ENCODE data around the gene HERC3. TPM values are rescaled to one million over a fixed set of nuclear protein-coding genes. Genes with fewer than 3 reads are reported as not detected.

HERC3 gene
- total RNA-seq, 1 experiment from 2014 or later, result 10.5 TPM

DNA sequence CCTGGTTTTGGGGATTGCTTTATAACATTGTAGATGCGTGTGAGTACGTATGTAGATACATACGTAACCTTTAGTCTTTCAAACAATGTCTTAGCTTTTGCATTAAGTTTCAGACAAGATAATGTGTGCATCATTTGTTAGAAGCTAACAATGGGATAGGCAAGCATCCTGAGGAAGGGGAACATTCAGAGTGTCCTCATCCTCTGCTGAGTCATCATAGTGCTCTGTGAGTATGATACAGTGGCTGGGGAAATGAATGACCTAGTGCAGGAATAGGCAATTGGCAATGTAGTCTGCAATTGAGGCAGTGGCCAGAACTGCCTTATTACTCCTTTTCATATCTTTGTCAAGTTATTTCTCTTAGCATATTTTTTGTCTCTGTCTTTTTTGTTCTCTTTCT lies 98.1 kb downstream of the HERC3 start:
- no peak for DNase-seq
- intact Hi-C loops (cut with micrococcal nuclease; ENCODE audit: unreplicated experiment), result no loop called here
- Histone ChIP-seq H3K9me3 (no peaks in the 10 kb centered on the region), H3K4me1 (no peaks in the 10 kb centered on the region), H3K27me3 (replicated peaks; ENCODE audit: control insufficient read depth, insufficient read depth, low read length) (no peaks in the 10 kb centered on the region), H3K36me3 (ENCODE audit: control insufficient read depth, insufficient read depth, low read length) (no peaks in the 10 kb centered on the region), H3K4me3 (ENCODE audit: low read depth, low read length) (no peak overlapping the region)
- Mint-ChIP-seq H3K9me3 (ENCODE audit: unreplicated experiment) (no peaks in the 10 kb centered on the region), H3K27me3 (ENCODE audit: insufficient read depth, unreplicated experiment) (no peaks in the 10 kb centered on the region), H3K4me3 (ENCODE audit: unreplicated experiment) (no peak overlapping the region), H3K4me1 (ENCODE audit: low read depth, unreplicated experiment) (no peaks in the 10 kb centered on the region), H3K27ac (ENCODE audit: unreplicated experiment) (no peak overlapping the region), H3K36me3 (ENCODE audit: insufficient read depth, unreplicated experiment) (no peaks in the 10 kb centered on the region)
- POLR2A ChIA-PET, result no interaction called here
- CTCF ChIA-PET, result no interaction called here
- TF ChIP-seq, protein P1, sequence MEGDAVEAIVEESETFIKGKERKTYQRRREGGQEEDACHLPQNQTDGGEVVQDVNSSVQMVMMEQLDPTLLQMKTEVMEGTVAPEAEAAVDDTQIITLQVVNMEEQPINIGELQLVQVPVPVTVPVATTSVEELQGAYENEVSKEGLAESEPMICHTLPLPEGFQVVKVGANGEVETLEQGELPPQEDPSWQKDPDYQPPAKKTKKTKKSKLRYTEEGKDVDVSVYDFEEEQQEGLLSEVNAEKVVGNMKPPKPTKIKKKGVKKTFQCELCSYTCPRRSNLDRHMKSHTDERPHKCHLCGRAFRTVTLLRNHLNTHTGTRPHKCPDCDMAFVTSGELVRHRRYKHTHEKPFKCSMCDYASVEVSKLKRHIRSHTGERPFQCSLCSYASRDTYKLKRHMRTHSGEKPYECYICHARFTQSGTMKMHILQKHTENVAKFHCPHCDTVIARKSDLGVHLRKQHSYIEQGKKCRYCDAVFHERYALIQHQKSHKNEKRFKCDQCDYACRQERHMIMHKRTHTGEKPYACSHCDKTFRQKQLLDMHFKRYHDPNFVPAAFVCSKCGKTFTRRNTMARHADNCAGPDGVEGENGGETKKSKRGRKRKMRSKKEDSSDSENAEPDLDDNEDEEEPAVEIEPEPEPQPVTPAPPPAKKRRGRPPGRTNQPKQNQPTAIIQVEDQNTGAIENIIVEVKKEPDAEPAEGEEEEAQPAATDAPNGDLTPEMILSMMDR (IDR thresholded peaks at IDR 0.05; ENCODE audit: insufficient read depth in 1 of 2, low read depth in 1 of 2, low read length in 1 of 2, severe bottlenecking in 1 of 2, unreplicated experiment in 1 of 2), result no peak
- no TSS peak for BruUV-seq (replicated peaks)

GRCh38 chr4:88693792-88694191 lies 101.5 kb downstream of the HERC3 start:
- Mint-ChIP-seq H3K9me3 (ENCODE audit: unreplicated experiment) (no peaks in the 10 kb centered on the region), H3K36me3 (ENCODE audit: insufficient read depth, unreplicated experiment) (no peaks in the 10 kb centered on the region), H3K4me3 (ENCODE audit: unreplicated experiment) (no peak overlapping the region), H3K4me1 (ENCODE audit: low read depth, unreplicated experiment) (no peaks in the 10 kb centered on the region), H3K27me3 (ENCODE audit: insufficient read depth, unreplicated experiment) (no peaks in the 10 kb centered on the region), H3K27ac (ENCODE audit: unreplicated experiment) (no peak overlapping the region)
- BruUV-seq (replicated peaks), result no TSS peak
- intact Hi-C loops (cut with micrococcal nuclease; ENCODE audit: unreplicated experiment), result no loop called here
- ChIA-PET POLR2A (no interaction called here), CTCF (no interaction called here)
- Histone ChIP-seq H3K9me3 (no peaks in the 10 kb centered on the region), H3K27me3 (replicated peaks; ENCODE audit: control insufficient read depth, insufficient read depth, low read length) (no peaks in the 10 kb centered on the region), H3K4me1 (no peaks in the 10 kb centered on the region), H3K36me3 (ENCODE audit: control insufficient read depth, insufficient read depth, low read length) (no peaks in the 10 kb centered on the region), H3K4me3 (ENCODE audit: low read depth, low read length) (no peak overlapping the region)
- TF ChIP-seq, protein P1 (IDR thresholded peaks at IDR 0.05; ENCODE audit: insufficient read depth in 1 of 2, low read depth in 1 of 2, low read length in 1 of 2, severe bottlenecking in 1 of 2, unreplicated experiment in 1 of 2), result no peak
- DNase-seq, result no peak

DNA sequence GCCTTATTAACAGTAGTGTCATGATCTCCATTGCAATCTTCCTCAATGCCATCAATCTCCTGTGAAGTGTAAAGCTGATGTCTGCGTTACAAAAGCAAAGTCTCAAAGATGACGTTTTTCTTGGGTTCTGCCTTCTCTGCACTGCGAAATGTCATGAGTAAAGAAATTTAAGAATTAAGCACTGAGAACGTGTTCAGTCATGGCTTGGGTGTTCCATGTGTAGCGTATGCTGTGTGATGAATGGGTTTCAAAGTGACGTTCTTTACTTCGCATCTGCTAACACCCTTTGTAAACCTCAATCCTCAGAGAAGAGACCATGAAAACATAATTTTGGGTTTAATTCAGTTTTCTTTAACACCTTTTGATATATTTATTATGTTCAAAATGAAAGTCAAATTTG lies 104.3 kb downstream of the HERC3 start:
- no peaks in the 10 kb centered on the region for H3K27me3 ChIP-seq (replicated peaks; ENCODE audit: control insufficient read depth, insufficient read depth, low read length)
- H3K36me3 Mint-ChIP-seq (ENCODE audit: insufficient read depth, unreplicated experiment), result peaks cover 6% of the 10 kb centered on the region
- no peaks in the 10 kb centered on the region for H3K36me3 ChIP-seq (ENCODE audit: control insufficient read depth, insufficient read depth, low read length)
- H3K4me3 ChIP-seq (ENCODE audit: low read depth, low read length), result no peak overlapping the region
- H3K27ac Mint-ChIP-seq (ENCODE audit: unreplicated experiment), result no peak overlapping the region
- H3K4me1 ChIP-seq, result no peaks in the 10 kb centered on the region
- BruUV-seq (replicated peaks), result no TSS peak
- intact Hi-C loops (cut with micrococcal nuclease; ENCODE audit: unreplicated experiment), result no loop called here
- DNase-seq, result no peak
- H3K4me3 Mint-ChIP-seq (ENCODE audit: unreplicated experiment), result no peak overlapping the region
- no peaks in the 10 kb centered on the region for H3K9me3 ChIP-seq
- ChIA-PET CTCF (no interaction called here), POLR2A (no interaction called here)
- H3K4me1 Mint-ChIP-seq (ENCODE audit: low read depth, unreplicated experiment), result no peaks in the 10 kb centered on the region
- H3K9me3 Mint-ChIP-seq (ENCODE audit: unreplicated experiment), result no peaks in the 10 kb centered on the region
- H3K27me3 Mint-ChIP-seq (ENCODE audit: insufficient read depth, unreplicated experiment), result no peaks in the 10 kb centered on the region
- TF ChIP-seq, protein P1 (IDR thresholded peaks at IDR 0.05; ENCODE audit: insufficient read depth in 1 of 2, low read depth in 1 of 2, low read length in 1 of 2, severe bottlenecking in 1 of 2, unreplicated experiment in 1 of 2), result no peak

Data from Caco-2 (cell line).